IMR-90 (cell line): ENCODE measurements around the gene MGRN1. TPM values are rescaled to one million over a fixed set of nuclear protein-coding genes. Genes with fewer than 3 reads are reported as not detected.

Source experiments
- ATAC-seq: fragments of 200-7000 bp; cut with Tn5 transposase; 2 replicates; pipeline ENCODE4 v1.9.1; 2020; ENCODE audit warnings: low read depth, mild to moderate bottlenecking, moderate library complexity
- BruUV-seq: library from RNA; stranded (reverse); fragments of 400-500 nt; replicated peaks from 2 replicates; lab custom pipeline; 2021; lab: Mats Ljungman, UMichigan
- CTCF ChIA-PET: fragments of 300-600 bp; formaldehyde crosslinking; extraction: SDS; loops from one replicate; lab custom pipeline; 2021; ENCODE audit warnings: antibody characterized with exemption; lab: Yijun Ruan, JAX
- POLR2A ChIA-PET: fragments of 300-600 bp; sonication (Branson Sonifier 250); formaldehyde crosslinking; loops from one replicate; lab custom pipeline; 2022; ENCODE audit warnings: antibody characterized with exemption; ENCODE audit not compliant: unreplicated experiment; lab: Charles Lee
- DNase-seq: peaks from one replicate; pipeline ENCODE4 v3.0.0; 2013
- H2AFZ ChIP-seq: replicated peaks from 2 replicates; pipeline ENCODE3; 2013; ENCODE audit warnings: low read length, mild to moderate bottlenecking; ENCODE audit not compliant: poor library complexity
- H2AK5ac ChIP-seq: 2 replicates; pipeline ENCODE4 v1.6.1; 2013; ENCODE audit warnings: low read depth, low read length, inconsistent platforms
- H2AK9ac ChIP-seq: replicated peaks from 2 replicates; pipeline ENCODE3; 2013; ENCODE audit warnings: mild to moderate bottlenecking, low read depth, low read length, moderate library complexity; ENCODE audit not compliant: poor library complexity
- H2BK120ac ChIP-seq: 2 replicates; pipeline ENCODE4 v1.6.1; 2013; ENCODE audit warnings: low read depth, low read length, inconsistent platforms
- H2BK15ac ChIP-seq: 3 replicates; pipeline ENCODE4 v1.6.1; 2013; ENCODE audit warnings: low read depth, low read length, inconsistent platforms
- H2BK20ac ChIP-seq: 2 replicates; pipeline ENCODE4 v1.6.1; 2013; ENCODE audit warnings: low read depth, mild to moderate bottlenecking, inconsistent platforms, low read length, moderate library complexity
- H2BK5ac ChIP-seq: 2 replicates; pipeline ENCODE4 v1.6.1; 2013; ENCODE audit warnings: mild to moderate bottlenecking, low read depth, low read length, inconsistent platforms; ENCODE audit not compliant: poor library complexity, severe bottlenecking
- H3K14ac ChIP-seq: replicated peaks from 2 replicates; pipeline ENCODE4 v1.6.1; 2013; ENCODE audit warnings: low read depth, low read length, inconsistent platforms
- H3K18ac ChIP-seq: 2 replicates; pipeline ENCODE4 v1.6.1; 2013; ENCODE audit warnings: low read depth, low read length, control low read depth
- H3K23ac ChIP-seq: 2 replicates; pipeline ENCODE4 v1.6.1; 2013; ENCODE audit warnings: low read depth, low read length, inconsistent platforms
- H3K27ac ChIP-seq: 2 replicates; pipeline ENCODE4 v1.5.1; 2013; ENCODE audit warnings: mild to moderate bottlenecking, control low read depth, low read length; ENCODE audit not compliant: insufficient read depth
- H3K27me3 ChIP-seq: 2 replicates; pipeline ENCODE4 v1.6.1; 2013; ENCODE audit warnings: low read length; ENCODE audit not compliant: control insufficient read depth, insufficient read depth
- H3K36me3 ChIP-seq: 2 replicates; pipeline ENCODE4 v1.6.1; 2013; ENCODE audit warnings: low read length, mixed read lengths; ENCODE audit not compliant: control insufficient read depth, insufficient read depth
- H3K4ac ChIP-seq: 2 replicates; pipeline ENCODE4 v1.6.1; 2013; ENCODE audit warnings: low read depth, low read length, inconsistent platforms
- H3K4me1 ChIP-seq: 2 replicates; pipeline ENCODE4 v1.6.1; 2013; ENCODE audit warnings: low read length, mixed read lengths; ENCODE audit not compliant: control insufficient read depth, insufficient read depth
- H3K4me2 ChIP-seq: 2 replicates; pipeline ENCODE4 v1.6.1; 2013; ENCODE audit warnings: low read depth, mild to moderate bottlenecking, control low read depth, low read length, moderate library complexity
- H3K4me3 ChIP-seq: 2 replicates; pipeline ENCODE4 v1.5.1; 2013; ENCODE audit warnings: low read depth, mild to moderate bottlenecking, control low read depth, low read length, moderate library complexity; ENCODE audit not compliant: insufficient read depth
- H3K56ac ChIP-seq: 2 replicates; pipeline ENCODE4 v1.6.1; 2013; ENCODE audit warnings: low read length, inconsistent platforms; ENCODE audit not compliant: insufficient read depth; ENCODE audit errors: extremely low read depth
- H3K79me1 ChIP-seq, 2 experiments: 2 replicates each; pipeline ENCODE4 v1.6.1; 2013; ENCODE audit warnings: low read length in 2 of 2, inconsistent platforms in 1 of 2, low read depth in 1 of 2
- H3K9ac ChIP-seq: 2 replicates; pipeline ENCODE4 v1.6.1; 2013; ENCODE audit warnings: low read depth, low read length, control low read depth
- H3K9me1 ChIP-seq: 2 replicates; pipeline ENCODE4 v1.6.1; 2013; ENCODE audit warnings: low read length, inconsistent platforms; ENCODE audit not compliant: insufficient read depth
- H3K9me3 ChIP-seq: 2 replicates; pipeline ENCODE4 v1.6.1; 2013; ENCODE audit warnings: low read length; ENCODE audit not compliant: control insufficient read depth, insufficient read depth
- H4K20me1 ChIP-seq: 2 replicates; pipeline ENCODE4 v1.6.1; 2013; ENCODE audit warnings: low read length, inconsistent platforms; ENCODE audit not compliant: insufficient read depth
- H4K5ac ChIP-seq: 2 replicates; pipeline ENCODE4 v1.6.1; 2013; ENCODE audit warnings: mild to moderate bottlenecking, low read depth, low read length, control low read depth
- H4K8ac ChIP-seq, 2 experiments: 2 replicates each; pipeline ENCODE4 v1.6.1; 2013; ENCODE audit warnings: low read depth in 2 of 2, low read length in 2 of 2, control low read depth in 1 of 2, inconsistent platforms in 1 of 2
- H4K91ac ChIP-seq: 2 replicates; pipeline ENCODE4 v1.6.1; 2013; ENCODE audit warnings: low read depth, low read length, inconsistent platforms; ENCODE audit not compliant: insufficient read depth
- BHLHE40 ChIP-seq: fragments of 150-350 bp; IDR thresholded peaks from 2 replicates; pipeline ENCODE4 v1.6.1; 2016; ENCODE audit warnings: mild to moderate bottlenecking, low read depth, low read length
- CEBPB ChIP-seq: IDR thresholded peaks from 2 replicates; pipeline ENCODE4 v1.6.1; 2012; ENCODE audit warnings: low read depth, low read length, improper control_type of control experiment
- CHD1 ChIP-seq: IDR thresholded peaks from 2 replicates; pipeline ENCODE4 v1.6.1; 2012; ENCODE audit warnings: low read depth, low read length, improper control_type of control experiment
- CTCF ChIP-seq: conservative IDR thresholded peaks from 2 replicates; pipeline ENCODE4 v1.5.1; 2012; ENCODE audit warnings: mild to moderate bottlenecking, low read depth, low read length, improper control_type of control experiment
- FOS ChIP-seq: fragments of 150-350 bp; IDR thresholded peaks from 2 replicates; pipeline ENCODE4 v1.6.1; 2016; ENCODE audit warnings: low read depth, low read length
- MAFK ChIP-seq: IDR thresholded peaks from 2 replicates; pipeline ENCODE4 v1.6.1; 2012; ENCODE audit warnings: low read depth, low read length, improper control_type of control experiment
- MAZ ChIP-seq: IDR thresholded peaks from 2 replicates; pipeline ENCODE4 v1.6.1; 2012; ENCODE audit warnings: low read depth, mild to moderate bottlenecking, low read length, improper control_type of control experiment, moderate library complexity, borderline replicate concordance
- MXI1 ChIP-seq: IDR thresholded peaks from 2 replicates; pipeline ENCODE4 v1.6.1; 2012; ENCODE audit warnings: low read depth, mild to moderate bottlenecking, low read length, moderate library complexity, borderline replicate concordance
- NFE2L2 ChIP-seq: fragments of 150-350 bp; IDR thresholded peaks from 2 replicates; pipeline ENCODE4 v1.6.1; 2016; ENCODE audit warnings: low read depth, mild to moderate bottlenecking, low read length
- POLR2A ChIP-seq: IDR thresholded peaks from 2 replicates; pipeline ENCODE4 v1.6.1; 2012; ENCODE audit warnings: mild to moderate bottlenecking, low read depth, low read length
- RAD21 ChIP-seq: IDR thresholded peaks from 2 replicates; pipeline ENCODE4 v1.6.1; 2012; ENCODE audit warnings: low read length, improper control_type of control experiment
- RCOR1 ChIP-seq: IDR thresholded peaks from 2 replicates; pipeline ENCODE4 v1.6.1; 2012; ENCODE audit warnings: mild to moderate bottlenecking, low read length, improper control_type of control experiment; ENCODE audit not compliant: insufficient replicate concordance
- RFX5 ChIP-seq: IDR thresholded peaks from 2 replicates; pipeline ENCODE4 v1.8.0; 2012; ENCODE audit warnings: low read depth, mild to moderate bottlenecking, low read length, moderate library complexity
- SMC3 ChIP-seq: fragments of 150-350 bp; IDR thresholded peaks from 2 replicates; pipeline ENCODE4 v1.6.1; 2016; ENCODE audit warnings: low read depth, mild to moderate bottlenecking, antibody characterized with exemption, low read length, moderate library complexity
- USF2 ChIP-seq: fragments of 150-350 bp; IDR thresholded peaks from 2 replicates; pipeline ENCODE4 v1.6.1; 2017; ENCODE audit warnings: mild to moderate bottlenecking, antibody characterized with exemption, low read length, low read depth
- WGBS, 2 experiments: methylation state at CpG; one replicate each; pipeline versions ENCODE4 v1.1.5 to v1.1.7; 2013; ENCODE audit warnings: missing lambda C conversion rate in 2 of 2; ENCODE audit not compliant: insufficient read length in 1 of 2; ENCODE audit errors: extremely low coverage in 2 of 2; 5-methylcytosine and 5-hydroxymethylcytosine counted together
- dilution Hi-C: fragments of 300-500 bp; cut with HindIII; formaldehyde crosslinking; loops from one replicate; pipeline ENCODE4 v1.14.3; 2018; ENCODE audit warnings: low sequenced_read_pairs; ENCODE audit not compliant: unreplicated experiment
- in situ Hi-C: fragments of 300-500 bp; cut with MboI; formaldehyde crosslinking; loops from 3 replicates; pipeline ENCODE4 v1.14.3; 2019; ENCODE audit warnings: low sequenced_read_pairs, inconsistent platforms, mixed read lengths
- intact Hi-C: fragments of 100-400 bp; cut with micrococcal nuclease; formaldehyde crosslinking; loops from 2 replicates; pipeline ENCODE4 v1.10.0; 2022
- polyA plus RNA-seq, 3 experiments: library from polyadenylated mRNA; depleted of rRNA; stranded (reverse); fragments of >200 nt; gene quantifications; 2 replicates each; pipeline ENCODE4 v1.2.3, GENCODE V29; 2012; ENCODE audit warnings: low replicate concordance in 1 of 3
- total RNA-seq: library from RNA; depleted of rRNA; stranded (reverse); fragments of >200 nt; gene quantifications from 2 replicates; pipeline ENCODE4 v1.2.3, GENCODE V29; 2012

MGRN1 gene
- total and polyA plus RNA-seq, 2 of the 4 experiments (the other 2 are of a cell fraction) = 11.7 to 32.7 TPM

GRCh38 chr16:4713663-4714501, 89.3 kb downstream of the MGRN1 start:
- H3K9me1 ChIP-seq = peaks cover 3% of the 10 kb centered on the region; the same call in 1 of the 2 replicates
- BruUV-seq = no TSS peak
- no peak overlapping the region for H2BK15ac ChIP-seq
- no peaks in the 10 kb centered on the region for H3K4me1 ChIP-seq
- H2BK5ac ChIP-seq = no peak overlapping the region
- H4K20me1 ChIP-seq = peaks cover 10% of the 10 kb centered on the region; the same call in 1 of the 2 replicates
- DNase-seq (no peak), ATAC-seq (no peak)
- no peak overlapping the region for H3K56ac ChIP-seq
- intact Hi-C loops (no loop called here), in situ Hi-C loops (no loop called here), dilution Hi-C loops (no loop called here)
- no peak overlapping the region for H3K23ac ChIP-seq
- no peak overlapping the region for H2AK9ac ChIP-seq
- no peak overlapping the region for H3K27ac ChIP-seq
- H2AK5ac ChIP-seq = no peak overlapping the region
- H3K9me3 ChIP-seq = no peaks in the 10 kb centered on the region
- H3K79me1 ChIP-seq = peaks cover 3 to 24% of the 10 kb centered on the region in 2 experiments; a peak in 3 of 4 replicates
- no peaks in the 10 kb centered on the region for H3K27me3 ChIP-seq
- no peak overlapping the region for H3K4me2 ChIP-seq
- H4K5ac ChIP-seq = no peak overlapping the region
- no peak overlapping the region for H2BK120ac ChIP-seq
- no peak overlapping the region for H4K91ac ChIP-seq
- no peak overlapping the region for H3K9ac ChIP-seq
- POLR2A ChIA-PET = no interaction called here
- 94% methylated on average over 15 of the region's 18 CpGs; no CpG with 5 or more reads in 1 of the 2 experiments for WGBS, 2 experiments
- H3K4ac ChIP-seq = no peak overlapping the region
- no peak overlapping the region for H4K8ac ChIP-seq
- H3K18ac ChIP-seq = no peak overlapping the region
- H3K4me3 ChIP-seq = no peak overlapping the region
- H3K14ac ChIP-seq = no peak overlapping the region
- CTCF ChIA-PET = no interaction called here
- no peak overlapping the region for H2BK20ac ChIP-seq
- no peak overlapping the region for H2AFZ ChIP-seq
- H3K36me3 ChIP-seq = peaks cover 29% of the 10 kb centered on the region
- TF ChIP-seq NFE2L2 = no peak
- no peak for TF ChIP-seq MAZ
- TF ChIP-seq MAFK = no peak
- no peak for TF ChIP-seq RFX5
- TF ChIP-seq MXI1 = no peak
- TF ChIP-seq FOS = no peak
- no peak for TF ChIP-seq POLR2A
- TF ChIP-seq CHD1 = no peak
- TF ChIP-seq BHLHE40 = no peak
- no peak for TF ChIP-seq SMC3
- no peak for TF ChIP-seq RAD21
- TF ChIP-seq CTCF = no peak
- no peak for TF ChIP-seq CEBPB
- TF ChIP-seq USF2 = no peak
- no peak for TF ChIP-seq RCOR1
